OCI-LY7 (cell line): ENCODE data around the gene BTAF1. TPM values are rescaled to one million over a fixed set of nuclear protein-coding genes. Genes with fewer than 3 reads are reported as not detected.

Experiments
- BruUV-seq: library from RNA; stranded (reverse); fragments of 400-500 nt; replicated peaks from 2 replicates; lab custom pipeline; 2021; lab: Mats Ljungman, UMichigan
- CTCF ChIA-PET: fragments of 300-600 bp; sonication (Branson Sonifier 250); formaldehyde crosslinking; loops from one replicate; lab custom pipeline; 2022; ENCODE audit warnings: antibody characterized with exemption; ENCODE audit not compliant: unreplicated experiment; lab: Charles Lee
- POLR2A ChIA-PET: fragments of 300-600 bp; sonication (Branson Sonifier 250); formaldehyde crosslinking; loops from one replicate; lab custom pipeline; 2022; ENCODE audit warnings: antibody characterized with exemption; lab: Charles Lee
- DNase-seq: peaks from one replicate; pipeline ENCODE4 v3.0.0-alpha.2; 2015; ENCODE audit warnings: low spot score
- H2AFZ ChIP-seq: fragments of 200-600 bp; sonication (generic), shearing (Covaris generic); 2 replicates; pipeline ENCODE4 v1.6.1; 2014; ENCODE audit warnings: mild to moderate bottlenecking, antibody characterized with exemption, low read length, moderate library complexity
- H3K27ac ChIP-seq: fragments of 200-600 bp; sonication (generic); 2 replicates; pipeline ENCODE4 v1.5.1; 2014; ENCODE audit warnings: mixed run types, low read depth, mild to moderate bottlenecking, moderate library complexity, low read length, inconsistent platforms; ENCODE audit not compliant: poor library complexity, severe bottlenecking
- H3K36me3 ChIP-seq: fragments of 200-600 bp; sonication (generic); 2 replicates; pipeline ENCODE4 v1.6.1; 2014; ENCODE audit warnings: mild to moderate bottlenecking, antibody characterized with exemption, low read length, moderate library complexity, mixed read lengths; ENCODE audit not compliant: insufficient read depth
- H3K4me1 ChIP-seq: fragments of 200-600 bp; sonication (generic); 2 replicates; pipeline ENCODE4 v1.5.1; 2014; ENCODE audit warnings: mild to moderate bottlenecking, low read length; ENCODE audit not compliant: insufficient read depth, poor library complexity, severe bottlenecking
- H3K4me2 ChIP-seq: fragments of 200-600 bp; sonication (generic); 2 replicates; pipeline ENCODE4 v1.6.1; 2014; ENCODE audit warnings: mild to moderate bottlenecking, low read length
- H3K4me3 ChIP-seq: fragments of 200-600 bp; sonication (generic); 2 replicates; pipeline ENCODE4 v1.5.1; 2014; ENCODE audit warnings: mild to moderate bottlenecking, low read depth, low read length; ENCODE audit not compliant: poor library complexity, severe bottlenecking
- H3K79me2 ChIP-seq: fragments of 200-600 bp; sonication (generic); 2 replicates; pipeline ENCODE4 v1.6.1; 2016; ENCODE audit warnings: low read depth, mild to moderate bottlenecking, low read length, moderate library complexity, mixed read lengths; ENCODE audit not compliant: insufficient read depth
- H3K9me2 ChIP-seq: fragments of 200-600 bp; sonication (generic); 2 replicates; pipeline ENCODE4 v1.6.1; 2016; ENCODE audit warnings: mild to moderate bottlenecking, low read length, mixed read lengths; ENCODE audit not compliant: insufficient read depth
- H3K9me3 ChIP-seq: fragments of 200-600 bp; sonication (generic); 2 replicates; pipeline ENCODE4 v1.6.1; 2014; ENCODE audit warnings: mild to moderate bottlenecking, mixed run types, low read length, mixed read lengths
- H4K20me1 ChIP-seq: fragments of 200-600 bp; sonication (generic); 2 replicates; pipeline ENCODE4 v1.6.1; 2014; ENCODE audit warnings: mild to moderate bottlenecking, antibody characterized with exemption, low read length, moderate library complexity, mixed read lengths; ENCODE audit not compliant: insufficient read depth
- EZH2phosphoT487 ChIP-seq: fragments of 200-600 bp; sonication (generic); IDR thresholded peaks from 2 replicates; pipeline ENCODE4 v1.6.1; 2018; ENCODE audit warnings: low read depth, borderline replicate concordance, mild to moderate bottlenecking, mixed run types, antibody characterized with exemption, low read length, moderate library complexity, mixed read lengths
- intact Hi-C: fragments of 100-400 bp; cut with micrococcal nuclease; formaldehyde crosslinking; loops from one replicate; pipeline ENCODE4 v1.10.0; 2022; ENCODE audit not compliant: unreplicated experiment
- total RNA-seq, 2 experiments: library from RNA; depleted of rRNA in 1 of 2; stranded (reverse); fragments of >200 nt in 1 of 2; shearing (Covaris generic) in 1 of 2; gene quantifications; 2 replicates each; pipeline ENCODE4 v1.2.3, GENCODE V29; 2014 to 2022
- TF ChIP-seq, protein P1 (sequence below): fragments of 200-600 bp; sonication (generic); conservative IDR thresholded peaks from 2 replicates; pipeline ENCODE4 v1.5.1; 2014; ENCODE audit warnings: mild to moderate bottlenecking, antibody characterized with exemption, low read length, moderate library complexity, mixed read lengths

BTAF1 gene
- total RNA-seq, 2 experiments from 2014 or later, result 65.1 to 95.6 TPM

DNA sequence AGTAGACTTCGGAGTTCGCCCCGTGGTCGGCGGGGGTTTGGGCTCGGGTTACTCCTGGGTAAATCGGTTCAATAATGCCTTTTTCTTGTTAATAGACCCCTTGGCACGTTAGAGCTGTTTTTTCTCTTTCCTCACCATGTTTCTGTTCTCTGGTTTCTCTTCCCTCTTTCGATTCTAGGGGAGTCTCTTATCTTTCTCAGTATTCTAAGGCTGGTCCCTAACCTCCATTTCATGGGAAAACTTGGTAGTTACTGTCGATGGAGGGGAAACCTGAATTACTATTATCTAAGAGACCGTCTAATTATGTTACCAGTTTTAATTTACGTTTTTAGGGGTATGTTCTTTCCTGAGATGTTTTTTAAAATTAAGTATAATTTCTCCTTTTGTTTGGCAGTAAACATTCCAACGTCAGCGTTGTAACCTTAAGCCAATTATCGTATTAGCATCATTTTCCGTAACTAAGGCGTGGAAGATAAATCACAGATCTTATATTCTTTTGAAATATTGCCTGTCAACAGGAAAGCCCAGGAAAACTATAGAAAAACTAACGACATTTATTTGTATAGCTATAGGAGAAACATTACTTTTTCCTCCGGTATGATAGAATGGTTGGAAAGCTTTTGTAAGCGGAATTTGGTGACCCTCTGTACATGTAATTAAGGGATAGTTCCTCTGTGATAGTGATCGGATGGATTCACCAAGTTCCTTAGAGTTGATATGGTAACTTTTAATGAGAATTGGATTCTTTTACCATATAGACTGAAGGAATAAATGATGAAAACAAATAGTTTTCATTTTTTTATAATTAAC lies 847 bp downstream of the BTAF1 start:
- peak overlapping the region; percentile 82 for H3K4me3 ChIP-seq
- BruUV-seq, result TSS peak; percentile 77
- no peaks in the 10 kb centered on the region for H3K9me2 ChIP-seq
- intact Hi-C loops, result loop anchor here (2.0 kb wide), 1 partner anchor 126 kb away; the partner anchor contains the start of gene TNKS2
- TF ChIP-seq, protein P1, sequence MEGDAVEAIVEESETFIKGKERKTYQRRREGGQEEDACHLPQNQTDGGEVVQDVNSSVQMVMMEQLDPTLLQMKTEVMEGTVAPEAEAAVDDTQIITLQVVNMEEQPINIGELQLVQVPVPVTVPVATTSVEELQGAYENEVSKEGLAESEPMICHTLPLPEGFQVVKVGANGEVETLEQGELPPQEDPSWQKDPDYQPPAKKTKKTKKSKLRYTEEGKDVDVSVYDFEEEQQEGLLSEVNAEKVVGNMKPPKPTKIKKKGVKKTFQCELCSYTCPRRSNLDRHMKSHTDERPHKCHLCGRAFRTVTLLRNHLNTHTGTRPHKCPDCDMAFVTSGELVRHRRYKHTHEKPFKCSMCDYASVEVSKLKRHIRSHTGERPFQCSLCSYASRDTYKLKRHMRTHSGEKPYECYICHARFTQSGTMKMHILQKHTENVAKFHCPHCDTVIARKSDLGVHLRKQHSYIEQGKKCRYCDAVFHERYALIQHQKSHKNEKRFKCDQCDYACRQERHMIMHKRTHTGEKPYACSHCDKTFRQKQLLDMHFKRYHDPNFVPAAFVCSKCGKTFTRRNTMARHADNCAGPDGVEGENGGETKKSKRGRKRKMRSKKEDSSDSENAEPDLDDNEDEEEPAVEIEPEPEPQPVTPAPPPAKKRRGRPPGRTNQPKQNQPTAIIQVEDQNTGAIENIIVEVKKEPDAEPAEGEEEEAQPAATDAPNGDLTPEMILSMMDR, result no peak
- no peak for TF ChIP-seq EZH2phosphoT487
- peak overlapping the region; percentile 88 for H2AFZ ChIP-seq
- H3K79me2 ChIP-seq, result peaks cover 56% of the 10 kb centered on the region
- peak overlapping the region; percentile 78 for H3K4me2 ChIP-seq
- ChIA-PET POLR2A (interaction anchor here (0.6 to 2.8 kb wide), 13 partner anchors 9 to 1053 kb away, joined by 3 to 13 read pairs (median 5); partner anchors contain the start of genes CPEB3, FGFBP3, MARCHF5 and RPP30), CTCF (interaction anchor here (0.5 kb wide), 1 partner anchor 929 kb away, joined by 11 read pairs; no protein-coding TSS in a partner anchor)
- DNase-seq, result no peak
- peak overlapping the region; percentile 73 for H3K27ac ChIP-seq
- peaks cover 37% of the 10 kb centered on the region for H3K36me3 ChIP-seq
- peaks cover 27% of the 10 kb centered on the region for H3K4me1 ChIP-seq
- no peaks in the 10 kb centered on the region for H3K9me3 ChIP-seq
- peaks cover 19% of the 10 kb centered on the region; the same call in 1 of the 2 replicates for H4K20me1 ChIP-seq

DNA sequence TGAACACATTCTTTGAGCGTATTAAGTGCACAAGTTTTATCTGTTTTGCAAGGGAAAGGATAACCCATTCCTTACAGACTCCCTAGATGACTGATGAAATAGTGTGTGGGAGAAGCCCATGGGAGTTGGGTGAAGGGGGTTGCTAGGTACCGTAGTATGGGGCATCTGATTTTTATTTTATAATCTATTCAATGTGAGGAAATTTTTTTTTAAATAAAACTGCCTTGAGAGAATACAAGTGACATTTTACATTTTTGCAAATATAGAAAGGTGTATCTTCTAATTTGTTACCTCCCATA lies 1.4 kb downstream of the BTAF1 start:
- no TSS peak for BruUV-seq
- H3K27ac ChIP-seq, result peak overlapping the region; percentile 73
- no peaks in the 10 kb centered on the region for H3K9me3 ChIP-seq
- H3K9me2 ChIP-seq, result no peaks in the 10 kb centered on the region
- H3K36me3 ChIP-seq, result peaks cover 37% of the 10 kb centered on the region
- POLR2A ChIA-PET, result interaction anchor here (2.8 kb wide), 1 partner anchor 129 kb away, joined by 11 read pairs; no protein-coding TSS in a partner anchor
- intact Hi-C loops, result loop anchor here (2.0 kb wide), 1 partner anchor 126 kb away; the partner anchor contains the start of gene TNKS2
- peaks cover 27% of the 10 kb centered on the region for H3K4me1 ChIP-seq
- DNase-seq, result no peak
- peaks cover 19% of the 10 kb centered on the region; the same call in 1 of the 2 replicates for H4K20me1 ChIP-seq
- CTCF ChIA-PET, result no interaction called here
- H3K4me3 ChIP-seq, result peak overlapping the region; percentile 82
- peaks cover 62% of the 10 kb centered on the region for H3K79me2 ChIP-seq
- H3K4me2 ChIP-seq, result peak overlapping the region; percentile 78
- H2AFZ ChIP-seq, result no peak overlapping the region
- no peak for TF ChIP-seq EZH2phosphoT487
- TF ChIP-seq, protein P1, result no peak

DNA sequence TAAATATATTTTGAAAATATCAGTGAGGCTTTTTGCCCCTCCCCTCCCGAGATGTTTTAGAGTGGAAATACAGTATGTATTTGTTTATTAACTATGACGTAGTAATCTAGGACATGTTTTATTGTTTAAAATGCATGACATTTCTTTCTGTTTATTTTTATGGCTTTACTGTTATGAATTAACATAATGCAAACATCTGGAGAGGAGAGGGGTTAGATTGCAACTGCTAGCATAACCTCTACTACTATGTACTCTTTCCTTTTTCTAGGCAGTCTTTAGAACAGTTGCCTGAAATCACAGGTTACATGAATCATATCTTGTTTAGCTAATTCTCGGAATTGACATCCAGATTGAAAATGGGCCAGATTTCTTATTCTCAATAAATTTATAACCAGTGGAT lies 7.4 kb downstream of the BTAF1 start:
- H3K4me1 ChIP-seq, result peaks cover 8% of the 10 kb centered on the region
- peaks cover 100% of the 10 kb centered on the region for H3K79me2 ChIP-seq
- BruUV-seq, result no TSS peak
- no peak for TF ChIP-seq EZH2phosphoT487
- TF ChIP-seq, protein P1, result no peak
- H2AFZ ChIP-seq, result no peak overlapping the region
- no peak overlapping the region for H3K4me2 ChIP-seq
- peaks cover 88% of the 10 kb centered on the region for H3K36me3 ChIP-seq
- peaks cover 23% of the 10 kb centered on the region for H4K20me1 ChIP-seq
- no peak for DNase-seq
- H3K27ac ChIP-seq, result no peak overlapping the region
- no peaks in the 10 kb centered on the region for H3K9me2 ChIP-seq
- H3K4me3 ChIP-seq, result no peak overlapping the region
- intact Hi-C loops, result no loop called here
- H3K9me3 ChIP-seq, result no peaks in the 10 kb centered on the region
- POLR2A ChIA-PET, result interaction anchor here (1.3 kb wide), 1 partner anchor 10 kb away, joined by 4 read pairs; no protein-coding TSS in a partner anchor
- CTCF ChIA-PET, result no interaction called here
